Psoas muscle (tissue), 8 donors: Measurements from ENCODE around the gene LHX3. TPM values are rescaled to one million over a fixed set of nuclear protein-coding genes. Genes with fewer than 3 reads are reported as not detected.

Source experiments
- ATAC-seq, 4 donors: fragments of 200-7000 bp; cut with Tn5 transposase; one replicate each; pipeline ENCODE4 v1.9.1; 2020; ENCODE audit warnings: moderate library complexity in 3 of 4, mild to moderate bottlenecking in 2 of 4
- DNase-seq, 2 donors: peaks; one replicate each; pipeline ENCODE4 v3.0.0-alpha.2; 2020
- H3K27ac ChIP-seq: fragments of 200-600 bp; one replicate; pipeline ENCODE4 v1.8.0; 2022
- H3K27me3 ChIP-seq, 3 donors: fragments of 200-600 bp in 1 of 3; one replicate each; pipeline versions ENCODE4 v1.6.1 to v1.8.0; 2013 to 2022; ENCODE audit warnings: low read length in 2 of 3, mild to moderate bottlenecking in 2 of 3, moderate library complexity in 1 of 3; ENCODE audit not compliant: insufficient read depth in 3 of 3
- H3K36me3 ChIP-seq, 2 donors: fragments of 200-600 bp in 1 of 2; one replicate each; pipeline versions ENCODE4 v1.6.1 to v1.8.0; 2013 to 2022; ENCODE audit warnings: low read depth in 1 of 2, mild to moderate bottlenecking in 1 of 2, moderate library complexity in 1 of 2; ENCODE audit not compliant: insufficient read depth in 1 of 2
- H3K4me1 ChIP-seq: fragments of 200-600 bp; one replicate; pipeline ENCODE4 v1.8.0; 2022
- H3K4me3 ChIP-seq: fragments of 200-600 bp; one replicate; pipeline ENCODE4 v1.8.0; 2022; ENCODE audit warnings: mild to moderate bottlenecking
- H3K9me3 ChIP-seq: fragments of 200-600 bp; one replicate; pipeline ENCODE4 v1.8.0; 2022
- WGBS, 3 donors: extraction: QIAGEN DNeasy Blood & Tissue Kit; methylation state at CpG; one replicate each; pipeline versions ENCODE4 v1.1.6 to v1.1.7; 2013; 5-methylcytosine and 5-hydroxymethylcytosine counted together
- intact Hi-C, 2 donors: fragments of 100-400 bp; cut with DNase I; formaldehyde crosslinking; loops; one replicate each; pipeline versions ENCODE4 v1.11.0 to v1.14.2; 2022
- polyA plus RNA-seq, 3 donors: library from polyadenylated mRNA; stranded (reverse); fragments of 200-250 nt; gene quantifications; one replicate each; pipeline ENCODE4 v1.2.3, GENCODE V29; 2013
- total RNA-seq, 4 donors: library from RNA; stranded (reverse); fragmentation: NEBNext Ultra II Directional in 2 of 4; extraction: Animal tissue kit (Norgen Biotek cat#: 25700) in 2 of 4; gene quantifications; one replicate each; pipeline versions ENCODE4 v1.2.1 to v1.2.4, GENCODE V29; 2021 to 2023
- TF ChIP-seq, protein P1 (sequence below): fragments of 200-600 bp; IDR thresholded peaks from one replicate; pipeline ENCODE4 v1.8.0; 2022; ENCODE audit warnings: antibody characterized with exemption
- donor health status: healthy with polysubstance abuse.
- donor health status: DM: no; HTN: no; CAD: no; lungs with moderate emphysema.
- donor health status: Bipolar disorder and iron deficiency.
- donor health status: healthy.
- donor health status: DM: yes; HTN: yes; CAD: no.
- donor health status: DM: no; HTN: no; CAD: no.
- donor health status: DM: no; HTN: no; CAD: no.
- donor health status: DM: yes; HTN: yes; CAD: no.

Gene LHX3
- total and polyA plus RNA-seq, 7 donors = not detected

DNA sequence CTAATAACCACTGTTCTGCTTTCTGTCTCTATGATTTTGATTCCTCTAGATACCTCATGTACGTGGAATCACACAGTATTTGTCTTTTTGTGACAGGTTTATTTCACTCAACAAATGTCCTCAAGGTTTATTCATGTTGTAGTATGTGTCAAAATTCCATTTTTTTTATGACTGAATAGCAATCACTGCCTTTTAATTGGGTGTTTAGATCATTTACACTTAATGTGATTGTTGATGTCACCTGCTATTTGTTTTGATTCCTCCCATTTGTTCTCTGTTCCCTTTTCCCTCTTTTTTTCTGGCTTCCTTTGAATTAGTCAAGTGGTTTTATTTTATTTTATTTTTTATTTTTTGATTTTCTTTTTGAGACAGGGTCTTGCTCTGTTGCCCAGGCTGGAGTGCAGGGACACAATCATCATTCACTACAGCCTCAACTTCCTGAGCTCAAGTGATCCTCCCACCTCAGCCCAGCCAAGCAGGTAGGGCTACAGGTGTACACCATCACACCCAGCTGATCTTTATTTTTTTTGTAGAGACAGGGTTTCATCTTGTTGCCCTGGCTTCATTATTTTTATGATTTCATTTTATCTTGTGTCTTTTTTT is 41.6 kb downstream of the LHX3 start:
- Histone ChIP-seq H3K27me3 (peaks cover 0 to 29% (median 0%) of the 10 kb centered on the region in 3 donors), H3K4me1 (no peaks in the 10 kb centered on the region), H3K9me3 (peaks cover 7% of the 10 kb centered on the region), H3K4me3 (no peak overlapping the region), H3K27ac (no peak overlapping the region), H3K36me3 (no peaks in the 10 kb centered on the region)
- DNase-seq = no peak
- WGBS, 3 donors = 55 to 69% (median 59%) methylated on average over 1 of the region's 1 CpG
- intact Hi-C loops = no loop called here
- no peak for ATAC-seq
- TF ChIP-seq, protein P1, sequence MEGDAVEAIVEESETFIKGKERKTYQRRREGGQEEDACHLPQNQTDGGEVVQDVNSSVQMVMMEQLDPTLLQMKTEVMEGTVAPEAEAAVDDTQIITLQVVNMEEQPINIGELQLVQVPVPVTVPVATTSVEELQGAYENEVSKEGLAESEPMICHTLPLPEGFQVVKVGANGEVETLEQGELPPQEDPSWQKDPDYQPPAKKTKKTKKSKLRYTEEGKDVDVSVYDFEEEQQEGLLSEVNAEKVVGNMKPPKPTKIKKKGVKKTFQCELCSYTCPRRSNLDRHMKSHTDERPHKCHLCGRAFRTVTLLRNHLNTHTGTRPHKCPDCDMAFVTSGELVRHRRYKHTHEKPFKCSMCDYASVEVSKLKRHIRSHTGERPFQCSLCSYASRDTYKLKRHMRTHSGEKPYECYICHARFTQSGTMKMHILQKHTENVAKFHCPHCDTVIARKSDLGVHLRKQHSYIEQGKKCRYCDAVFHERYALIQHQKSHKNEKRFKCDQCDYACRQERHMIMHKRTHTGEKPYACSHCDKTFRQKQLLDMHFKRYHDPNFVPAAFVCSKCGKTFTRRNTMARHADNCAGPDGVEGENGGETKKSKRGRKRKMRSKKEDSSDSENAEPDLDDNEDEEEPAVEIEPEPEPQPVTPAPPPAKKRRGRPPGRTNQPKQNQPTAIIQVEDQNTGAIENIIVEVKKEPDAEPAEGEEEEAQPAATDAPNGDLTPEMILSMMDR = no peak

DNA sequence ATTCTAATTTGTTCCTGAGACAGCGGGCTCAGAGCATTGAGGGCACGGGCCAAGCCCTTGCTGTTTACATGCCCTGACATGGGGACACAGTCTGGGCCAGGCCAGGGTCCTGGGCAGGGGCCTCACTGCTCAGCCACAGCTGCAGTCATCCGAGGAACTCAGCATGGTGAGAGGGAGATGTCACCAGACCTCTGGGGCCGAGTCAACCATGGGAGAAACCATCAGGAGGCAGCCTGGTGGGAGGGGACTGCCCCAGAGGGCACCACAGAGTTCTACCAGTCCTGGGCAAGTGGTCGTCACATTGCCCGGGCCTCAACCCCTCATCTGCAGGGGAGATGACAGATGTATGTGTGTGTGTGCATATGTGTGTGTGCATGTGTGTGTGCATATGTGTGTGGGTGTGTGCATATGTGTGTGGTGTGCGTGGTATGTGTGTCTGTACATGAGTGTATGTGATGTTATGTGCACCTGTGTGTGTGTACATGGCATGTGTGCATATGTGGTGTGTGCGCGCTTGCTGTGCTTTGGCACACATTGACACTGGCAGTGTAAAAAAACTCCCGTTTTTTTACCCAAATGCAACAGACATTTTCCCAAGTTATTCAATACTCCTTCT is 43.8 kb downstream of the LHX3 start:
- intact Hi-C loops = no loop called here
- TF ChIP-seq, protein P1 = no peak
- no peak for DNase-seq
- Histone ChIP-seq H3K4me1 (no peaks in the 10 kb centered on the region), H3K4me3 (no peak overlapping the region), H3K27ac (no peak overlapping the region), H3K36me3 (no peaks in the 10 kb centered on the region), H3K9me3 (peaks cover 7% of the 10 kb centered on the region), H3K27me3 (peaks cover 0 to 41% (median 9%) of the 10 kb centered on the region in 3 donors)
- ATAC-seq = no peak
- 58 to 66% (median 63%) methylated on average over 10 of the region's 10 CpGs for WGBS, 3 donors

DNA sequence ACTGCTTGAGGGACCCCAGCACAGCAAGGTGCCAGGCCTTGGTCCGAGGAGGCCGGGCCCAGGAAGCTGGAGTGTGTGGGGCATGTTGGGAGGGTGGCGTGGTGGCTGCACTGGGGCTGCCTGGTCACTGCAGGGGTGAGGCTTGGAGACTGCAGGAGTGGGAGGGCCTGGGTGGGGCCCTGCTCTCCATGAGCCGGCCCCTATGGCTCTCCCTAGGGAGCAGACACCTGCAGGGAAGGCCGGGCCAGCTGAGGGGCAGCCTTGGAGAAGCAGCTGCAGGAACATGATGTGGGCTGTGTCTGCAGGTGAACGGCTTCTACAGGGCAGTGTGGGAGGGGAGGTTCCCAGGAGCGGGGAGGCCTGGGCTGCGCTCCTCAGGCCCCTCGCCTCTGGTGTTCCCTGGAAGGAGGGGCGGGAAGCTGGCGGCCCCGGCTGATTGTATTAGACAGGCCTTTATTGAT is 44.5 kb downstream of the LHX3 start:
- intact Hi-C loops = no loop called here
- Histone ChIP-seq H3K27ac (no peak overlapping the region), H3K4me3 (no peak overlapping the region), H3K27me3 (peaks cover 0 to 48% (median 11%) of the 10 kb centered on the region in 3 donors), H3K36me3 (no peaks in the 10 kb centered on the region), H3K4me1 (no peaks in the 10 kb centered on the region), H3K9me3 (peaks cover 7% of the 10 kb centered on the region)
- DNase-seq = no peak
- WGBS, 3 donors = 56 to 61% (median 57%) methylated on average over 9 to 12 of the region's 12 CpGs
- ATAC-seq = no peak
- TF ChIP-seq, protein P1 = no peak

DNA sequence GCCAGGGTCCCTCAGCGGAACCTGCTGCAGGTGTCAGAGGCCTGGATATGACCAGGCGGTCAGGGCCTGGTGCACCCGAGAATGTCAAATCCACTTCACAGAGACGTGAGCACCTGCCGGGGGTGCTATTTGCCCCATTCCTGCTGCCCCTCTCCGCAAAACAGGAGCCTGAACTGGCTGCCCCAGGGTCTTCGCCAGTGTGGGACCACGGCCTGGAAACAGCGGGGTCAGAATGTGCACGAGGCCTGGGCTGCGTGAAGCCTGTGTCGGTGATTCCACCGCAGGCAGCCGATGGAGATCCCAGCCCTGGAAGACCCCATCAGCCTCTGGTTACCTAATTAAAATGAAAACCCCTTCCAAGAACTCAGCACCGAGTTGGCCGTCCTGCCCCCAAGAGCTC is 45.1 kb downstream of the LHX3 start:
- peaks cover 0 to 53% (median 13%) of the 10 kb centered on the region in 3 donors for H3K27me3 ChIP-seq
- 84 to 87% (median 85%) methylated on average over 16 of the region's 16 CpGs for WGBS, 3 donors
- no peaks in the 10 kb centered on the region for H3K36me3 ChIP-seq
- TF ChIP-seq, protein P1 = no peak
- DNase-seq (no peak), ATAC-seq (no peak)
- no peak overlapping the region for H3K4me3 ChIP-seq
- peaks cover 7% of the 10 kb centered on the region for H3K9me3 ChIP-seq
- intact Hi-C loops = no loop called here
- no peaks in the 10 kb centered on the region for H3K4me1 ChIP-seq
- no peak overlapping the region for H3K27ac ChIP-seq
